Keratinocyte (primary cell): ENCODE data around the gene VASH2.

Experiments used
- CTCF ChIP-seq, 3 experiments: IDR thresholded peaks in 1 of 3; conservative IDR thresholded peaks in 1 of 3; optimal IDR thresholded peaks in 1 of 3; 2 replicates in 2 of 3; 3 replicates in 1 of 3; pipeline versions ENCODE3 to v1.5.1; 2011; ENCODE audit warnings: low read length in 3 of 3, mild to moderate bottlenecking in 3 of 3, moderate library complexity in 2 of 3, control low read depth in 1 of 3, inconsistent platforms in 1 of 3; ENCODE audit not compliant: insufficient read depth in 2 of 3; ENCODE audit errors: extremely low read depth in 1 of 3
- EZH2 ChIP-seq: IDR thresholded peaks from one replicate; pipeline ENCODE4 v1.6.1; 2012; ENCODE audit warnings: inconsistent platforms, mild to moderate bottlenecking, low read length, moderate library complexity

DNA sequence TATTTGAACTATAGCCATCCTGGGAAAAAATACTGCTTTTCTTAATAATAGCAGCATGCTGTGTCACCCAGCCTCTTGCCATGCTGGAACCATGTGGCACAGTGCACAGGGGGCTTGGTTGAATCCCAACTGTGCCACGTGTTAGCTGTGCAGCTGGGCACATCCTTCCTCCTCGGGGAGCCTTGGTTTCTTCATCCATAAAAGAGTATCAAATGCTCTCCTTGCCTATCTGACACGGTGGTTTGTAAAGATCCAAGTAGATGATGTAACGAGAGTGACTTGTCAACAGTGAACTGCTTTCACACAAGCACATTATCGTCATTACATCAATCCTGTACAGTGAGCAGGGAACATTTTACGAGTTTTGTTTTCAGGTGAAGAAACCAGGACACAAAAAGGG is 24.4 kb downstream of the VASH2 start:
- TF ChIP-seq EZH2, result no peak
- TF ChIP-seq CTCF (optimal IDR thresholded peaks at IDR 0.05 in 1 of 3, IDR thresholded peaks at IDR 0.05 in 1 of 3, conservative IDR thresholded peaks at IDR 0.05 in 1 of 3; ENCODE audit: extremely low read depth in 1 of 3, insufficient read depth in 2 of 3, low read length in 3 of 3), result no peak
